Measurements from ENCODE around the gene SLC66A2.

Gene SLC66A2

GRCh38 chr18:79950515-79951341 lies 725 bp downstream of the SLC66A2 start:
- DNase-seq (ENCODE audit: low read depth in 2 of 2): no peak

DNA sequence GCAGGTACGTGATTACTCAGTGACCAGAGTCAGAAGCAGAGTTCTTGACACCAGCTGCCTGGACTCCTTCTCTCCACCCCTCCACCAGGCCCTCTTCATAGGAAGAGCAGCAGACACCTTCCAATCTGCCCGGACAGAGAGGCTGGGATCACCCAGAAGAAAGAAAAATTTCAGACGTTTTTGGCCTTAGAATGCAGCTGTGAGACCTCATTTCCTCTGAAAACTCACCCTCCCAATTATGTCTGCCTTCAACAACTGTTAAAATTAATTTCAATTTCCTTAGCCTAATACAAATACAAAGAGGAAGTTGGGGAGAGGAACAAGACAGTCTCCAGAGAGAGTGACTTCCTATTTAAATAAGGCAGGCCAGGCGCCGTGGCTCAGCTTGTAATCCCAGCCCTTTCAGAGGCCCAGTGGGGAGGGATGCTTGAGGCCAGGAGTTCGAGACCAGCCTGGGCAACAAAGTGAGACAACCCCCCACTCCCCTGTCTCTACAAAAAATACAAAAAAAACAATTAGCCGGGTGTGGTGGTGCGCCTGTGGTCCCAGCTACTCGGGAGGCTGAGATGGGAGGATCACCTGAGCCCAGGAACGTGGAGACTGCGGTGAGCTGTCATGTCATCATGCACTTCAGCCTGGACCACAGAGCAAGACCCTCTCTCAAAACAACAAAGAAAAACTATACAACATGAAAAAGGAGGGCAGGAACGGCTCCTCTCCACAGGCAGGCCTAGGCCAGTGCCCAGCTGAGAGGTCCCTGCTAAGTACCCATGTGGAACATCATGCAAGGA lies 1.6 kb downstream of the SLC66A2 start:
- DNase-seq (ENCODE audit: low read depth in 2 of 2): no peak

- no peak for DNase-seq (ENCODE audit: low read depth in 2 of 2)
Observed at GRCh38 chr18:79948719-79949411, 2.6 kb downstream of the SLC66A2 start.

- DNase-seq (ENCODE audit: low read depth in 2 of 2): no peak
Observed at GRCh38 chr18:79947881-79948610, 3.4 kb downstream of the SLC66A2 start.

- no peak for DNase-seq (ENCODE audit: low read depth in 2 of 2)
Observed at GRCh38 chr18:79947054-79947755, 4.2 kb downstream of the SLC66A2 start.

GRCh38 chr18:79945118-79946042 lies 6.1 kb downstream of the SLC66A2 start:
- no peak for DNase-seq (ENCODE audit: low read depth in 2 of 2)

DNA sequence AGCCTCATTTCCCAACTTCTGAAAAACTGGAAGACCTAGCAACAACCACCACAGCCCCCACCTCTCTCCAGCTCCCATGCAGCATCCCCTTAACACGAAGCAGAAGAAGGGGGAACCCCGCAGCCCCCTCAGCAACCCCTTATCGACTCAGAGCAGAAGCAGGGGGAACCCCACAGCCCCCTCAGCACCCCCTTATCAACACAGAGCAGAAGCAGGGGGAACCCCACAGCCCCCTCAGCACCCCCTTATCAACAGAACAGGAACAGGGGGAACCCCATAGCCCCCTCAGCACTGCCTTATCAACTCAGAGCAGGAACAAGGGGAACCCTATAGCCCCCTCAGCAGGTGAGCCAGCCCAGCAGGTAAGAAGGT lies 6.7 kb downstream of the SLC66A2 start:
- no peak for DNase-seq (ENCODE audit: low read depth in 2 of 2)

DNA sequence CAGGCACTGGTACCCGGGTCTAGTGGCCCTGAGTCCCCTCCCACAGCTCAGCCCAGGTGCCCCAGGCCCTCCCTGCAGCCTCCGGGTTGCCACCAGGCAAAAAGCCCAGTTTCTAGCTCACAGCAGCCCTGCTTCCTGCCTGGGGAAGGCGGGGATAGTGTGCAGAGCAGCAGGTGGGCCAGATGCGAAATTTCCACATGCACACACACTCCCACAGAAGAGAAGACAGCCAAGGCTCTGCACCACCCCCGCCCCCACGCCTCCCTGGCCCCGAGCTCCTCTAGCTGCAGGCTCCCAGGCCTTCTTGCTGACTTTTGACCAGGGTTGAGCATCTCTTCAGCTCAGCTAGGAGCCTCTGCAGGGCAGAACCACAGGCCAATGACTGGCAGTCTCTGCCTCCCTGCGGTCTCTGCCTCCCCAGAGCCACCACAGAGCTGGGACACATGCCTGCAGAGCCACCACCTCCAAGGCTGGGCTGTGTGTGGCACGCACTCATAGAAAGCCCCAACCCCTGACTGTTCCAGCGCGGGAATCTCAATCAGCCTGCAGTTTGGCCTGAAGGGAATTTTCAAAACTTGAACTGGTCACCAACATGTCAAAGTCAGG lies 7.2 kb downstream of the SLC66A2 start:
- DNase-seq (ENCODE audit: low read depth in 2 of 2): no peak

DNA sequence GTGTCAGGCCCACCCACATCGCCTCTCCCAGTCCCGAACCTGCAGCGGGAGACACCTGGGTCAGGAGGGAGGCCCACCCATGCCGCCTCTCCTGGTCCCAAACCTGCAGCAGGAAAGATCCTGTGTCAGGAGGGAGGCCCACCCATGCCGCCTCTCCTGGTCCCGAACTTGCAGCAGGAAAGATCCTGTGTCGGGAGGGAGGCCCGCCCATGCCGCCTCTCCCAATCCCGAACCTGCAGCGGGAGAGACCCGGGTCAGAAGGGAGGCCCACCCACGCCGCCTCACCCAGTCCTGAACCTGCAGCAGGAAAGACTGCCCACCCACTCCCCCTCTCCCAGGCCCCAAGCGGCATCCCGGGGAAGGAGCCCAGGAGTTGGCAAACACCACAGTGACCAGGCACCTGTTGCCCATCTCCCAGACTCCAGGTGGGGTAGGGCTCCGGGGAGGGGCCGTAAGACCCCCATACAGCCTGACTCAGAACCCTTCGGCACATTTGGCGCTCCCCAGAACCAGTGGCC lies 7.8 kb downstream of the SLC66A2 start:
- no peak for DNase-seq (ENCODE audit: low read depth in 2 of 2)

- no peak for DNase-seq (ENCODE audit: low read depth in 2 of 2)
Observed at GRCh38 chr18:79942786-79943607, 8.5 kb downstream of the SLC66A2 start.

- no peak for DNase-seq (ENCODE audit: low read depth in 2 of 2)
Observed at GRCh38 chr18:79942211-79942610, 9.2 kb downstream of the SLC66A2 start.

- no peak for DNase-seq (ENCODE audit: low read depth in 2 of 2)
Observed at GRCh38 chr18:79941473-79942119, 9.9 kb downstream of the SLC66A2 start.

GRCh38 chr18:79940814-79941472 lies 10.5 kb downstream of the SLC66A2 start:
- no peak for DNase-seq (ENCODE audit: low read depth in 2 of 2)

GRCh38 chr18:79940126-79940813 lies 11.2 kb downstream of the SLC66A2 start:
- no peak for DNase-seq (ENCODE audit: low read depth in 2 of 2)

DNA sequence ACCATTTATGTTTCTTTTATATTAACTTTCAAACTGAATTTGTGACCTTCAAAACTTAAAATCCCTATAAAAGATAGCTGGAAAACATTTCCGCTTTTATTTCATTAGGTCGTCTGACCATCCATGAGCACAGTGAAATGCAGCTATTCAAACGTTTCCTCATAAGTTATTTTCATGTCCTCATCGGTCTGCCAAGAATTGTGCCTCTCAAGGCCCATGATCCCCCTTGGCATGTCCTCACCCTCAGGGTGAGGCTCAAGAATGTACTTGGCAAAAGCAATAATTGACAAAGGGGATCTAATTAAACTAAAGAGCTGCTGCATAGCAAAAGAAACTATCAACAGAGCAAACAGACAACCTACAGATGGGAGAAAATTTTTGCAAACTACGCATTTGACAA lies 12.4 kb downstream of the SLC66A2 start:
- DNase-seq (ENCODE audit: low read depth in 2 of 2): no peak

- no peak for DNase-seq (ENCODE audit: low read depth in 2 of 2)
Observed at GRCh38 chr18:79938196-79938595, 13.3 kb downstream of the SLC66A2 start.
